ENCODE data around the gene HEBP2. TPM values are rescaled to one million over a fixed set of nuclear protein-coding genes. Genes with fewer than 3 reads are reported as not detected.
"Not testable (repeated sequence)": the region's sequence is repeated elsewhere in the genome, so short reads cannot be mapped to it uniquely, and the experiment has no call there.

Gene HEBP2
- total RNA-seq, 1 donor from 2014 or later: 38.6 TPM

GRCh38 chr6:138421608-138422007, 17.6 kb downstream of the HEBP2 start:
- Histone ChIP-seq H3K4me3 (no peak overlapping the region), H3K4me1 (peaks cover 12% of the 10 kb centered on the region), H3K27me3 (ENCODE audit: low read depth) (no peaks in the 10 kb centered on the region), H3K9me3 (no peaks in the 10 kb centered on the region), H3K36me3 (peaks cover 22% of the 10 kb centered on the region), H3K27ac (no peak overlapping the region)
- intact Hi-C loops (cut with DNase I): no loop called here
- no peak for TF ChIP-seq CTCF (IDR thresholded peaks at IDR 0.05)
- DNase-seq (no peak), ATAC-seq (no peak)

- no peak for TF ChIP-seq CTCF (IDR thresholded peaks at IDR 0.05)
- no peak overlapping the region for H3K27ac ChIP-seq
- intact Hi-C loops (cut with DNase I): no loop called here
Observed at GRCh38 chr6:138422861-138423260, 18.8 kb downstream of the HEBP2 start.

GRCh38 chr6:138424004-138424904, 20.2 kb downstream of the HEBP2 start:
- TF ChIP-seq CTCF (IDR thresholded peaks at IDR 0.05): no peak
- ATAC-seq (peak; percentile 11 to 30), DNase-seq (no peak)
- no peak overlapping the region for H3K4me3 ChIP-seq
- intact Hi-C loops (cut with DNase I): no loop called here
- peaks cover 17% of the 10 kb centered on the region for H3K36me3 ChIP-seq
- H3K9me3 ChIP-seq: no peaks in the 10 kb centered on the region
- H3K27me3 ChIP-seq (ENCODE audit: low read depth): no peaks in the 10 kb centered on the region
- peaks cover 18% of the 10 kb centered on the region for H3K4me1 ChIP-seq
- no peak overlapping the region for H3K27ac ChIP-seq

More at GRCh38 chr6:138422861-138423260, 18.8 kb downstream of the HEBP2 start:
- Histone ChIP-seq H3K4me1 (peaks cover 12% of the 10 kb centered on the region), H3K4me3 (no peak overlapping the region), H3K36me3 (peaks cover 12% of the 10 kb centered on the region), H3K9me3 (no peaks in the 10 kb centered on the region), H3K27me3 (ENCODE audit: low read depth) (no peaks in the 10 kb centered on the region)
- no peak for ATAC-seq
- no peak for DNase-seq

DNA sequence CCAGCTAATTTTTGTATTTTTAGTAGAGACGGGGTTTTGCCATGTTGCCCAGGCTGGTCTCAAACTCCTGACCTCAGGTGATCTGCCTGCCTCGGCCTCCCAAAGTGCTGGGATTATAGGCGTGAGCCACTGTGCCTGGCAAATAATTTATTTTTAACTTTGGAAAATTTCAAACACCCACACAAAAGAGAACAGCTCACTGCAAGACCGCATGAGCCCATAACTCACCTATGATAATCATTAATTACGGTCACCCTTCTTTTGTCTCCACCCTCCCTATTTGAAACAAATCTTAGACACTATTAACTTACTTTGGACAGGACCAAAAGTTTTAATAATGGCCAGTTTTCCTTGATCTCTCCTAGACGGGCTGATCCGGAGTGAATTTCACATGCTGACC, 21.2 kb downstream of the HEBP2 start:
- H3K4me3 ChIP-seq; H3K27ac ChIP-seq; H3K27me3 ChIP-seq (ENCODE audit: low read depth); DNase-seq; H3K9me3 ChIP-seq; ATAC-seq; intact Hi-C loops (cut with DNase I): not testable (repeated sequence)
- Histone ChIP-seq H3K36me3 (peaks cover 24% of the 10 kb centered on the region), H3K4me1 (peaks cover 25% of the 10 kb centered on the region)

GRCh38 chr6:138426500-138427123, 22.6 kb downstream of the HEBP2 start:
- no peaks in the 10 kb centered on the region for H3K9me3 ChIP-seq
- H3K4me3 ChIP-seq: no peak overlapping the region
- intact Hi-C loops (cut with DNase I): no loop called here
- peaks cover 25% of the 10 kb centered on the region for H3K4me1 ChIP-seq
- no peak for DNase-seq
- TF ChIP-seq CTCF (IDR thresholded peaks at IDR 0.05): no peak
- ATAC-seq: no peak
- H3K36me3 ChIP-seq: peaks cover 32% of the 10 kb centered on the region
- no peaks in the 10 kb centered on the region for H3K27me3 ChIP-seq (ENCODE audit: low read depth)
- H3K27ac ChIP-seq: no peak overlapping the region

DNA sequence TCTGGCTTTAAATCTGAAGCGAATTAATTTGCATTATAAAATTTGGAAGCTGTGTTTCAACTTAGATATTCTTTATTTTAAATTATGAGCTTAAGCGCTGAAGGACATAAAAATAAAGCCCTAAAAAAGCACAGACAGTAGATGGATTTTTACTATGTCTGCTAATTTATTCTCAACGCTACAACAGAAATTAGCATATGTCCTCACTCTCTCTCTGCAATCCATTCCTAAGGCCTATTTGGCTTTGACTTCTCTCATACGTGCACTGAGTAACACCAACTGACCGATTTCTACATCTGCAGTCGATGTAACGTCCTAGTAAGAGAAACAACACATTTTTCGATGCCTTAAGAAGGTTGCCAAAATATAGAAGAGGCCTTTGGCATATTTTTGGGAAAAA, 23.7 kb downstream of the HEBP2 start:
- intact Hi-C loops (cut with DNase I): no loop called here
- TF ChIP-seq CTCF (IDR thresholded peaks at IDR 0.05): no peak

More for the DNA sequence above, 23.7 kb downstream of the HEBP2 start:
- DNase-seq: no peak
- H3K27ac ChIP-seq: no peak overlapping the region
- no peaks in the 10 kb centered on the region for H3K9me3 ChIP-seq
- H3K36me3 ChIP-seq: peaks cover 41% of the 10 kb centered on the region
- no peaks in the 10 kb centered on the region for H3K27me3 ChIP-seq (ENCODE audit: low read depth)
- peaks cover 27% of the 10 kb centered on the region for H3K4me1 ChIP-seq
- H3K4me3 ChIP-seq: no peak overlapping the region
- ATAC-seq: no peak

All from lower lobe of right lung (tissue), 2 donors.